ENCODE results near the gene POLRMT. TPM values are rescaled to one million over a fixed set of nuclear protein-coding genes. Genes with fewer than 3 reads are reported as not detected.

Gene POLRMT
- total RNA-seq, 1 donor from 2014 or later = 36.0 TPM

DNA sequence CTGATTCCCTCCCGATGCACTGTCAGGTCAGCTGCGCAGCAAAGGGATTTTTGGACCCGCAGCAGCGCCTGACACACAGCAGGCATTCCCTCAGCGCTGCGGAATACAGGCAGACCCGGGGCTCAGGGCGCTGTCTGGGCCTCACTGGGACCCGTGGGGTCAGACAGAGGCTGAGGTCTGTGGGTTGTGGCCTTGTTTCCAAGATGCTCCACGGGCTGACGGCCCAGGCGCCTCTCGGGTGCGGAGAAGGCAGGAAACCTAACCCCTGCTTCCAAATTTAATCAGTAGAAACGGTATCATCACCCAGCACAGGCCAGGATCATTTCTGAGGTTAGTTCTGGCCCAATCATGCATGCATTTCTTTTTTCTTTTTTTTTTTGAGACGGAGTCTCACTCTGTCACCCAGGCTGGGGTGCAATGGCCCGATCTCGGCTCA, 30.4 kb upstream of the POLRMT start:
- Histone ChIP-seq H3K9me3 (no peaks in the 10 kb centered on the region), H3K4me1 (peaks cover 52% of the 10 kb centered on the region), H3K27me3 (no peaks in the 10 kb centered on the region), H3K36me3 (no peaks in the 10 kb centered on the region), H3K27ac (peak overlapping the region; percentile 89), H3K4me3 (peak overlapping the region; percentile 92)
- TF ChIP-seq, protein P1, sequence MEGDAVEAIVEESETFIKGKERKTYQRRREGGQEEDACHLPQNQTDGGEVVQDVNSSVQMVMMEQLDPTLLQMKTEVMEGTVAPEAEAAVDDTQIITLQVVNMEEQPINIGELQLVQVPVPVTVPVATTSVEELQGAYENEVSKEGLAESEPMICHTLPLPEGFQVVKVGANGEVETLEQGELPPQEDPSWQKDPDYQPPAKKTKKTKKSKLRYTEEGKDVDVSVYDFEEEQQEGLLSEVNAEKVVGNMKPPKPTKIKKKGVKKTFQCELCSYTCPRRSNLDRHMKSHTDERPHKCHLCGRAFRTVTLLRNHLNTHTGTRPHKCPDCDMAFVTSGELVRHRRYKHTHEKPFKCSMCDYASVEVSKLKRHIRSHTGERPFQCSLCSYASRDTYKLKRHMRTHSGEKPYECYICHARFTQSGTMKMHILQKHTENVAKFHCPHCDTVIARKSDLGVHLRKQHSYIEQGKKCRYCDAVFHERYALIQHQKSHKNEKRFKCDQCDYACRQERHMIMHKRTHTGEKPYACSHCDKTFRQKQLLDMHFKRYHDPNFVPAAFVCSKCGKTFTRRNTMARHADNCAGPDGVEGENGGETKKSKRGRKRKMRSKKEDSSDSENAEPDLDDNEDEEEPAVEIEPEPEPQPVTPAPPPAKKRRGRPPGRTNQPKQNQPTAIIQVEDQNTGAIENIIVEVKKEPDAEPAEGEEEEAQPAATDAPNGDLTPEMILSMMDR (IDR thresholded peaks at IDR 0.05) = no peak
- DNase-seq (no peak), ATAC-seq (no peak)
- intact Hi-C loops (cut with DNase I) = loop anchor here (2.0 kb wide), 1 partner anchor 71 kb away; no protein-coding TSS in a partner anchor

DNA sequence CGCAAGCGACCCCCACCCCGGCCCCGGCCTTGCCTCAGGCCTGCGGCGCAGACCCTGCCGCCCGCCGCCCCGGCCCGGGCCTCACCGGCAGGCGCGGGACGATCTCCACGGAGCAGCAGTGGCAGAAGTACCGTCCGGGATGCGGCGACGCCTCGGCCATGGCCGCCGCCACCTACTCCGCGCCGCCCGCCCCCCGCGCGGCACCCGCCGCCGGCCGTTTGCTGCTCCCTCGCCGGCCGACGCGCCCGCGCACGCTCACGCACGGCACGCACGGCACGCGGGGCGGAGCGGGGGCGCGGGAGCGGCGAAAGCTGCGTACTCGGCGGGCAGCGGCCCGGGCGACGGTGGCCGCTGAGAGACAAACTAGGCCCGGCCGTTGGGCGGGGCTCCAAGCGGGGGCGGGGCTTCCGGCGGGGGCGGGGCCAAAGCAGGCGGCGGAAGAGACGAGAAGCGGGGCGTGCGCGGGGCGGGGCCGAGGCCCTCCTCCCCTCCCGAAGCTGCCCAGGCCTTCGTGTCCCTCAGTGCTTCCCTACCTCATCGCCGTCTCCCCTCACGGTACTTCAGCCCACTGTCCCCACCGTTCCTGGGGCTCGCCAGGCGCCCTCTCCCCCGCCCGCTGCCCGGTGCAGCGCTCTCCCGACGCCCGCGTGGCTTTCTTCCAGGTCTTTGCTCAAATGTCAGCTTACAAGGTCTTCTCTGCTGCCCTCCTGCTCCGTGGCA, 29.8 kb upstream of the POLRMT start, which contains the start of gene RNF126:
TSS of gene RNF126 (minus strand) at position 253 of the 720 bp plus-strand sequence. CDS start at position 160, 93 bp downstream.
- peak; percentile 96 for DNase-seq

DNA sequence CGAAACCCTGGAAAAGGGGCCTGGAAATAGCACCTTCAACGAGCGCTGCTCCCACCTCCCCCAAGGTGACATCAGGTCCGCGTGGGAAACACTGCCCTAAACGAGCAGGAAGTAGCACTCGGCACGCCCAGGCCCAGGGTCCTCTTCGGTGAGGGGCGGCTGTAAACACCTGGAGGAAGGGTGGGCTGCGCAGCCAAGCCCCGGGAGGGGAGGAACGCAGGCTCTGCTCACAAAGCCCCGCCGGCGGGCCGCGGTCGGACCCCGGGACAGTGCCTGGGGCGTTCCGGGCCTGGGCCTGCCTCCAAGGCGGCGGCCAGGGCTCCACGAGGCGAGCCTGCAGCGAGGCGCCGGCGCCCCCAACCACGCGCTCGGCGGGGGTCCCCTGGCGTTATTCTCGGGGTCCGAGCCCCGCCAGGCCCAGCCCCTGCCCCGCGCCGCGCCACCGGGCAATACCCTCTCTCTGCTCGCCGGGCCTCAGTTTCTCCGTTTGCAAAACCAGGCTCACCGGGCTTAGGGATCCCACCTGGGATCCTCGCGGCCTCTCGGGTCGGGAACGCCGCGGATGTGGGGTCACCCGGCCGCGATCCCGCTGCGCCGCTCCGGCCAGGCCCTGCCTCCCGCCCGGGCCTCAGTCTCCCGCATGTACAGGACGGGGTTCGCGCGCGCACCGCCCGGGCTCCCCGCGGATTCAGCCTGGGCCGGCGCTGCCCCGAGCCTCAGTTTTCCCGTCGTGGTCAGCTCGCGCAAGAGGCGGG, 29.0 kb upstream of the POLRMT start:
- intact Hi-C loops (cut with DNase I) = no loop called here
- H3K4me1 ChIP-seq = peaks cover 60% of the 10 kb centered on the region

More for the DNA sequence above, 29.8 kb upstream of the POLRMT start, which contains the start of gene RNF126:
- H3K27me3 ChIP-seq = no peaks in the 10 kb centered on the region
- H3K4me1 ChIP-seq = peaks cover 57% of the 10 kb centered on the region
- intact Hi-C loops (cut with DNase I) = no loop called here
- no peaks in the 10 kb centered on the region for H3K36me3 ChIP-seq
- TF ChIP-seq, protein P1 (IDR thresholded peaks at IDR 0.05) = no peak
- H3K4me3 ChIP-seq = peak within 1 kb of the TSS; percentile 92
- ATAC-seq = peak; percentile 90
- H3K9me3 ChIP-seq = no peaks in the 10 kb centered on the region
- H3K27ac ChIP-seq = peak within 1 kb of the TSS; percentile 89

DNA sequence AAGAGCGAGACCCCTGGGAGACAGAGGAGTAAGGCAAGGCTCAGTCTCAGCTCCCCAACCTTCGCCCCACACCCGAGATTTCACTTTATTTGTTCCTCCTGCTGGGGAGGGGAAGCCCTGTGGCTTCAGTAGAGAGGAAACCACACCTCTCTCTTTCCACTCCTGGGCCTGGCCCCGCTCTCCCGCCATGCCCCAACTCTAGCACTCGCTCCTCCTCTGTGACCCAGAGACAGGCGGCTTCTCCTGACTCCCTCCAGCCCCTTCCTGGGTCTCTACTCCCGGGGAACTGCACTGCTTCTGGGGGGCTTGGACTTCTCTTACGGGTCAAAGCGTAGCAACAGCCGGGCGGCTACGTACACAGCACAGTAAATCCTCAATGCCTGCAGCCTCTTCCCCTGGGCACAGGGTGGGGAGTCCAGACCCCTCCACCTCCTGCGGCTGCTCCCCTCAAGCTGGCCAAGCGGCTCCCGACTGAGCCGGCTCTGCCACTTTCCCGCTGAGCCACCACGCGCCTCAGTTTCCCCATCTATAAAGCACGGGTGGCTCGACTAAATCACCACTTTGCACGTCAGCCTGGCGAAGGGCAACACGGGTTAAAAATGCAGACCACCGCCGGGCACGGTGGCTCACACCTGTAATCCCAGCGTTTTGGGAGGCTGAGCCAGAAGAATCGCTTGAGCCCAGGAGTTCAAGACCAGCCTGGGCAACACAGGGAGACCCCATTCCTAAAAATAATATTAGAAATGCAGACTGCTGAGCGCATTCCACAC, 28.3 kb upstream of the POLRMT start:
- peak overlapping the region; percentile 92 for H3K4me3 ChIP-seq
- no peaks in the 10 kb centered on the region for H3K36me3 ChIP-seq
- TF ChIP-seq, protein P1 (IDR thresholded peaks at IDR 0.05) = no peak
- DNase-seq (no peak), ATAC-seq (peak; percentile 21)
- no peaks in the 10 kb centered on the region for H3K9me3 ChIP-seq
- H3K27me3 ChIP-seq = no peaks in the 10 kb centered on the region
- peaks cover 60% of the 10 kb centered on the region for H3K4me1 ChIP-seq
- H3K27ac ChIP-seq = peak overlapping the region; percentile 87
- intact Hi-C loops (cut with DNase I) = no loop called here

More for the DNA sequence above, 29.0 kb upstream of the POLRMT start:
- DNase-seq = peak; percentile 84
- peak; percentile 7 for ATAC-seq
- H3K4me3 ChIP-seq = peak overlapping the region; percentile 92
- TF ChIP-seq, protein P1 (IDR thresholded peaks at IDR 0.05) = no peak
- no peaks in the 10 kb centered on the region for H3K36me3 ChIP-seq
- no peaks in the 10 kb centered on the region for H3K9me3 ChIP-seq
- peak overlapping the region; percentile 87 for H3K27ac ChIP-seq
- no peaks in the 10 kb centered on the region for H3K27me3 ChIP-seq

DNA sequence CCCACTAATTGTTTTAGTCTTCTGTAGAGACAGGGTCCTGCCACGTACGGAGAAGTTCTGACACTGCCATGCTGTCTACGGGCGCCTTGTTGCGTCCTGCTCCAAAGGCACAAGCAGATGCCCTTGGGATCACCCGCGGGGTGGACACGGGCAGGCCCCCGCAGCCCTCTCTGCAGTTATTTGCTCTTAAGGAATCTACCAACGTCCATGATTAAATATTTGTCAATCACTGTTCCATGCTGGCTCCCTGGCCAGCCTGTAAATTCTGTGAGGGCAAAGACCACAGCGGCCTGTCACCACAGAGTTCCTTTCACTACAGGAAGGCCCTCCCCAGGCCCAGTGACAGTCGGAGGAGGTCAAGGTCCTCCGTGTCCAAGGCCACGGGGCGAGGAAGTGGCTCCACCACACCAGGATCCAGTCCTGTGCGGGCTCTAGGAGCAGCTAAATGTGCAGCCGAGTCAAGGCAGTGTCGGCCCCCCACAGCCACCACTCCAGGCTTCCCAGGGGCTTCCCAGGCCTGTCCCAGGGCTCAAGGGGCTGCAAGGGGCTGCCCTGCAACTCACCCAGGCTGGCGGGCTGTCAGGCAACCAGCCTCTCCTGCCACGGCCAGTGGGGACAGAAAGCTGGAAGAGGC, 27.6 kb upstream of the POLRMT start:
- TF ChIP-seq, protein P1 (IDR thresholded peaks at IDR 0.05) = no peak
- no peaks in the 10 kb centered on the region for H3K36me3 ChIP-seq
- H3K9me3 ChIP-seq = no peaks in the 10 kb centered on the region
- intact Hi-C loops (cut with DNase I) = no loop called here
- peaks cover 60% of the 10 kb centered on the region for H3K4me1 ChIP-seq
- DNase-seq (no peak), ATAC-seq (no peak)
- peak overlapping the region; percentile 87 for H3K27ac ChIP-seq
- H3K27me3 ChIP-seq = no peaks in the 10 kb centered on the region
- peak overlapping the region; percentile 92 for H3K4me3 ChIP-seq

All from upper lobe of right lung (tissue), 1 donor.